Measurements from ENCODE around the gene MON1A. TPM values are rescaled to one million over a fixed set of nuclear protein-coding genes. Genes with fewer than 3 reads are reported as not detected.

MON1A gene
- total RNA-seq, 1 experiment from 2014 or later, result 9.0 TPM

- TF ChIP-seq POLR2AphosphoS5 (IDR thresholded peaks at IDR 0.05; ENCODE audit: low read depth, low read length) (peak; percentile 40; the same call in 1 of the 2 replicates), SP1 (IDR thresholded peaks at IDR 0.05; ENCODE audit: low read depth) (no peak)
Measured at GRCh38 chr3:49930922-49931321, 1.3 kb upstream of the MON1A start (continued).

- no TSS peak for BruUV-seq (replicated peaks)
- intact Hi-C loops (cut with micrococcal nuclease), result no loop called here
Measured at GRCh38 chr3:49930168-49930690, 618 bp upstream of the MON1A start.

More at GRCh38 chr3:49930168-49930690, 618 bp upstream of the MON1A start:
- H3K27me3 ChIP-seq (ENCODE audit: insufficient read depth, low read length), result no peaks in the 10 kb centered on the region
- DNase-seq (ENCODE audit: low read depth, low spot score) (no peak), ATAC-seq (no peak)
- no peaks in the 10 kb centered on the region for H3K79me2 ChIP-seq (ENCODE audit: insufficient read depth, low read length)
- ChIA-PET RAD21 (ENCODE audit: low non-redundant PET in 1 of 2, low total read pairs in 2 of 2, uncharacterized antibody in 2 of 2, unreplicated experiment in 2 of 2) (no interaction called here), CTCF (interaction anchor here (0.6 to 1.9 kb wide), 4 partner anchors 10 to 30 kb away, joined by 4 to 15 read pairs (median 4); partner anchors contain the start of gene RBM6), POLR2A (interaction anchor here (0.6 to 4.4 kb wide), 6 partner anchors 10 to 836 kb away, joined by 3 to 38 read pairs (median 6); partner anchors contain the start of genes QRICH1 and RBM6)
- H3K4me3 ChIP-seq (replicated peaks in 1 of 2; ENCODE audit: low read depth in 1 of 2, low read length in 2 of 2), result peak overlapping the region; percentile 52 to 68
- H4K20me1 ChIP-seq (ENCODE audit: insufficient read depth), result no peaks in the 10 kb centered on the region
- peaks cover 17 to 37% of the 10 kb centered on the region in 2 experiments for H3K4me1 ChIP-seq (ENCODE audit: control insufficient read depth in 1 of 2, insufficient read depth in 2 of 2, low read length in 2 of 2)
- H3K27ac ChIP-seq (ENCODE audit: low read depth, low read length), result peak overlapping the region; percentile 67
- no peaks in the 10 kb centered on the region for H3K9me2 ChIP-seq (ENCODE audit: insufficient read depth)
- no peaks in the 10 kb centered on the region for H3K9me3 ChIP-seq (ENCODE audit: control insufficient read depth in 1 of 2, insufficient read depth in 1 of 2, low read depth in 1 of 2, low read length in 2 of 2)
- TF ChIP-seq EGR1 (IDR thresholded peaks at IDR 0.05; ENCODE audit: low read depth) (no peak), FOSL1 (IDR thresholded peaks at IDR 0.05; ENCODE audit: low read depth) (no peak), TCF7L2 (IDR thresholded peaks at IDR 0.05; ENCODE audit: borderline replicate concordance, extremely low read depth, insufficient read depth, insufficient read length) (no peak), EZH2phosphoT487 (IDR thresholded peaks at IDR 0.05; ENCODE audit: borderline replicate concordance) (no peak), SRF (IDR thresholded peaks at IDR 0.05; ENCODE audit: low read depth) (no peak), JUND (IDR thresholded peaks at IDR 0.05) (no peak), ZBTB33 (IDR thresholded peaks at IDR 0.05; ENCODE audit: extremely low read depth, insufficient replicate concordance, low read length) (no peak), EZH2 (IDR thresholded peaks at IDR 0.05) (no peak), REST (IDR thresholded peaks at IDR 0.05; ENCODE audit: low read depth) (no peak), ZFX (IDR thresholded peaks at IDR 0.05) (no peak), POLR2A (IDR thresholded peaks at IDR 0.05; ENCODE audit: borderline replicate concordance, extremely low read depth, insufficient read depth, insufficient read length) (no peak), ATF3 (IDR thresholded peaks at IDR 0.05) (no peak), POLR2AphosphoS5 (IDR thresholded peaks at IDR 0.05; ENCODE audit: low read depth, low read length) (no peak), SP1 (IDR thresholded peaks at IDR 0.05; ENCODE audit: low read depth) (no peak), CEBPB (IDR thresholded peaks at IDR 0.05; ENCODE audit: low read depth) (no peak), CBX3 (IDR thresholded peaks at IDR 0.05; ENCODE audit: low read depth) (no peak), MAX (IDR thresholded peaks at IDR 0.05) (no peak), RAD21 (IDR thresholded peaks at IDR 0.05; ENCODE audit: low read depth) (no peak), ZNF274 (IDR thresholded peaks at IDR 0.05; ENCODE audit: low read depth, low read length) (no peak), ELF1 (IDR thresholded peaks at IDR 0.05; ENCODE audit: borderline replicate concordance, low read depth) (no peak)
- peak overlapping the region; percentile 64 for H3K9ac ChIP-seq (ENCODE audit: low read length)
- no peaks in the 10 kb centered on the region for H3K36me3 ChIP-seq (ENCODE audit: control insufficient read depth in 1 of 2, insufficient read depth in 2 of 2, low read length in 2 of 2)
- H3K4me2 ChIP-seq (ENCODE audit: low read length), result peak overlapping the region; percentile 82
- peak overlapping the region; percentile 97 for H2AFZ ChIP-seq (ENCODE audit: low read depth, low read length, poor library complexity, severe bottlenecking)
